ENCODE data around the gene DNAI7.

DNAI7 gene

GRCh38 chr12:25186788-25187402 lies 8.1 kb downstream of the DNAI7 start:
- no peak overlapping the region for H3K4me3 ChIP-seq (ENCODE audit: low read depth in 1 of 5, low read length in 5 of 5)

GRCh38 chr12:25186038-25186787 lies 8.7 kb downstream of the DNAI7 start:
- H3K27me3 ChIP-seq (ENCODE audit: control insufficient read depth in 5 of 5, insufficient read depth in 4 of 5, low read length in 5 of 5) = no peaks in the 10 kb centered on the region
- H3K4me3 ChIP-seq (ENCODE audit: low read depth in 1 of 5, low read length in 5 of 5) = no peak overlapping the region
- H3K9ac ChIP-seq (ENCODE audit: low read length in 5 of 5) = no peak overlapping the region
- no peaks in the 10 kb centered on the region for H3K36me3 ChIP-seq (ENCODE audit: control insufficient read depth in 5 of 5, insufficient read depth in 5 of 5, low read length in 5 of 5)
- no peaks in the 10 kb centered on the region for H3K9me3 ChIP-seq (ENCODE audit: control insufficient read depth in 5 of 5, low read length in 5 of 5)
- no peaks in the 10 kb centered on the region for H3K4me1 ChIP-seq (ENCODE audit: control insufficient read depth in 5 of 5, insufficient read depth in 5 of 5, low read length in 5 of 5)
- no peak overlapping the region for H3K27ac ChIP-seq (ENCODE audit: low read depth, low read length)

More at GRCh38 chr12:25186788-25187402, 8.1 kb downstream of the DNAI7 start:
- H3K4me1 ChIP-seq (ENCODE audit: control insufficient read depth in 5 of 5, insufficient read depth in 5 of 5, low read length in 5 of 5) = no peaks in the 10 kb centered on the region
- no peak overlapping the region for H3K9ac ChIP-seq (ENCODE audit: low read length in 5 of 5)
- no peaks in the 10 kb centered on the region for H3K36me3 ChIP-seq (ENCODE audit: control insufficient read depth in 5 of 5, insufficient read depth in 5 of 5, low read length in 5 of 5)
- H3K9me3 ChIP-seq (ENCODE audit: control insufficient read depth in 5 of 5, low read length in 5 of 5) = no peaks in the 10 kb centered on the region
- H3K27ac ChIP-seq (ENCODE audit: low read depth, low read length) = no peak overlapping the region
- H3K27me3 ChIP-seq (ENCODE audit: control insufficient read depth in 5 of 5, insufficient read depth in 4 of 5, low read length in 5 of 5) = no peaks in the 10 kb centered on the region

GRCh38 chr12:25184132-25184531 lies 10.8 kb downstream of the DNAI7 start:
- no peaks in the 10 kb centered on the region for H3K36me3 ChIP-seq (ENCODE audit: control insufficient read depth in 5 of 5, insufficient read depth in 5 of 5, low read length in 5 of 5)
- H3K27ac ChIP-seq (ENCODE audit: low read depth, low read length) = no peak overlapping the region
- H3K9me3 ChIP-seq (ENCODE audit: control insufficient read depth in 5 of 5, low read length in 5 of 5) = peaks cover 0 to 2% (median 0%) of the 10 kb centered on the region in 5 donors
- H3K4me3 ChIP-seq (ENCODE audit: low read depth in 1 of 5, low read length in 5 of 5) = no peak overlapping the region
- no peaks in the 10 kb centered on the region for H3K4me1 ChIP-seq (ENCODE audit: control insufficient read depth in 5 of 5, insufficient read depth in 5 of 5, low read length in 5 of 5)
- H3K27me3 ChIP-seq (ENCODE audit: control insufficient read depth in 5 of 5, insufficient read depth in 4 of 5, low read length in 5 of 5) = no peaks in the 10 kb centered on the region
- H3K9ac ChIP-seq (ENCODE audit: low read length in 5 of 5) = no peak overlapping the region

GRCh38 chr12:25182765-25183164 lies 12.2 kb downstream of the DNAI7 start:
- H3K27ac ChIP-seq (ENCODE audit: low read depth, low read length) = no peak overlapping the region
- no peak overlapping the region for H3K9ac ChIP-seq (ENCODE audit: low read length in 5 of 5)
- H3K27me3 ChIP-seq (ENCODE audit: control insufficient read depth in 5 of 5, insufficient read depth in 4 of 5, low read length in 5 of 5) = no peaks in the 10 kb centered on the region
- H3K9me3 ChIP-seq (ENCODE audit: control insufficient read depth in 5 of 5, low read length in 5 of 5) = peaks cover 0 to 2% (median 0%) of the 10 kb centered on the region in 5 donors
- H3K4me3 ChIP-seq (ENCODE audit: low read depth in 1 of 5, low read length in 5 of 5) = no peak overlapping the region
- H3K4me1 ChIP-seq (ENCODE audit: control insufficient read depth in 5 of 5, insufficient read depth in 5 of 5, low read length in 5 of 5) = no peaks in the 10 kb centered on the region
- no peaks in the 10 kb centered on the region for H3K36me3 ChIP-seq (ENCODE audit: control insufficient read depth in 5 of 5, insufficient read depth in 5 of 5, low read length in 5 of 5)

- Histone ChIP-seq H3K36me3 (ENCODE audit: control insufficient read depth in 5 of 5, insufficient read depth in 5 of 5, low read length in 5 of 5) (no peaks in the 10 kb centered on the region), H3K9me3 (ENCODE audit: control insufficient read depth in 5 of 5, low read length in 5 of 5) (no peaks in the 10 kb centered on the region)
Observed at GRCh38 chr12:25162866-25163265, 32.1 kb downstream of the DNAI7 start.

GRCh38 chr12:25156061-25156460 lies 38.9 kb downstream of the DNAI7 start:
- H3K9me3 ChIP-seq (ENCODE audit: control insufficient read depth in 5 of 5, low read length in 5 of 5) = no peaks in the 10 kb centered on the region
- no peaks in the 10 kb centered on the region for H3K36me3 ChIP-seq (ENCODE audit: control insufficient read depth in 5 of 5, insufficient read depth in 5 of 5, low read length in 5 of 5)
- H3K9ac ChIP-seq (ENCODE audit: low read length in 5 of 5) = no peak overlapping the region
- H3K4me3 ChIP-seq (ENCODE audit: low read depth in 1 of 5, low read length in 5 of 5) = no peak overlapping the region
- no peaks in the 10 kb centered on the region for H3K27me3 ChIP-seq (ENCODE audit: control insufficient read depth in 5 of 5, insufficient read depth in 4 of 5, low read length in 5 of 5)
- H3K27ac ChIP-seq (ENCODE audit: low read depth, low read length) = no peak overlapping the region
- peaks cover 0 to 7% (median 0%) of the 10 kb centered on the region in 5 donors for H3K4me1 ChIP-seq (ENCODE audit: control insufficient read depth in 5 of 5, insufficient read depth in 5 of 5, low read length in 5 of 5)

More at GRCh38 chr12:25162866-25163265, 32.1 kb downstream of the DNAI7 start:
- Histone ChIP-seq H3K9ac (ENCODE audit: low read length in 5 of 5) (no peak overlapping the region), H3K27ac (ENCODE audit: low read depth, low read length) (no peak overlapping the region), H3K4me3 (ENCODE audit: low read depth in 1 of 5, low read length in 5 of 5) (no peak overlapping the region), H3K27me3 (ENCODE audit: control insufficient read depth in 5 of 5, insufficient read depth in 4 of 5, low read length in 5 of 5) (no peaks in the 10 kb centered on the region), H3K4me1 (ENCODE audit: control insufficient read depth in 5 of 5, insufficient read depth in 5 of 5, low read length in 5 of 5) (no peaks in the 10 kb centered on the region)

GRCh38 chr12:25155022-25155576 lies 39.9 kb downstream of the DNAI7 start:
- H3K27ac ChIP-seq (ENCODE audit: low read depth, low read length) = no peak overlapping the region

GRCh38 chr12:25152055-25152454 lies 42.9 kb downstream of the DNAI7 start:
- H3K36me3 ChIP-seq (ENCODE audit: control insufficient read depth in 5 of 5, insufficient read depth in 5 of 5, low read length in 5 of 5) = no peaks in the 10 kb centered on the region
- no peak overlapping the region for H3K27ac ChIP-seq (ENCODE audit: low read depth, low read length)
- H3K27me3 ChIP-seq (ENCODE audit: control insufficient read depth in 5 of 5, insufficient read depth in 4 of 5, low read length in 5 of 5) = no peaks in the 10 kb centered on the region
- no peak overlapping the region for H3K4me3 ChIP-seq (ENCODE audit: low read depth in 1 of 5, low read length in 5 of 5)
- H3K4me1 ChIP-seq (ENCODE audit: control insufficient read depth in 5 of 5, insufficient read depth in 5 of 5, low read length in 5 of 5) = peaks cover 0 to 7% (median 0%) of the 10 kb centered on the region in 5 donors
- H3K9me3 ChIP-seq (ENCODE audit: control insufficient read depth in 5 of 5, low read length in 5 of 5) = no peaks in the 10 kb centered on the region
- no peak overlapping the region for H3K9ac ChIP-seq (ENCODE audit: low read length in 5 of 5)

More at GRCh38 chr12:25155022-25155576, 39.9 kb downstream of the DNAI7 start:
- H3K27me3 ChIP-seq (ENCODE audit: control insufficient read depth in 5 of 5, insufficient read depth in 4 of 5, low read length in 5 of 5) = no peaks in the 10 kb centered on the region
- H3K4me1 ChIP-seq (ENCODE audit: control insufficient read depth in 5 of 5, insufficient read depth in 5 of 5, low read length in 5 of 5) = peaks cover 0 to 7% (median 0%) of the 10 kb centered on the region in 5 donors
- no peak overlapping the region for H3K9ac ChIP-seq (ENCODE audit: low read length in 5 of 5)
- no peak overlapping the region for H3K4me3 ChIP-seq (ENCODE audit: low read depth in 1 of 5, low read length in 5 of 5)
- H3K9me3 ChIP-seq (ENCODE audit: control insufficient read depth in 5 of 5, low read length in 5 of 5) = no peaks in the 10 kb centered on the region
- no peaks in the 10 kb centered on the region for H3K36me3 ChIP-seq (ENCODE audit: control insufficient read depth in 5 of 5, insufficient read depth in 5 of 5, low read length in 5 of 5)

- no peaks in the 10 kb centered on the region for H3K9me3 ChIP-seq (ENCODE audit: control insufficient read depth in 5 of 5, low read length in 5 of 5)
- no peak overlapping the region for H3K4me3 ChIP-seq (ENCODE audit: low read depth in 1 of 5, low read length in 5 of 5)
- peaks cover 0 to 7% (median 0%) of the 10 kb centered on the region in 5 donors for H3K4me1 ChIP-seq (ENCODE audit: control insufficient read depth in 5 of 5, insufficient read depth in 5 of 5, low read length in 5 of 5)
- H3K27me3 ChIP-seq (ENCODE audit: control insufficient read depth in 5 of 5, insufficient read depth in 4 of 5, low read length in 5 of 5) = no peaks in the 10 kb centered on the region
- no peak overlapping the region for H3K9ac ChIP-seq (ENCODE audit: low read length in 5 of 5)
- no peaks in the 10 kb centered on the region for H3K36me3 ChIP-seq (ENCODE audit: control insufficient read depth in 5 of 5, insufficient read depth in 5 of 5, low read length in 5 of 5)
- H3K27ac ChIP-seq (ENCODE audit: low read depth, low read length) = no peak overlapping the region
Observed at GRCh38 chr12:25151476-25151875, 43.5 kb downstream of the DNAI7 start.

GRCh38 chr12:25146686-25147085 lies 48.3 kb downstream of the DNAI7 start:
- Histone ChIP-seq H3K36me3 (ENCODE audit: control insufficient read depth in 5 of 5, insufficient read depth in 5 of 5, low read length in 5 of 5) (no peaks in the 10 kb centered on the region), H3K27me3 (ENCODE audit: control insufficient read depth in 5 of 5, insufficient read depth in 4 of 5, low read length in 5 of 5) (no peaks in the 10 kb centered on the region), H3K27ac (ENCODE audit: low read depth, low read length) (no peak overlapping the region), H3K9ac (ENCODE audit: low read length in 5 of 5) (no peak overlapping the region), H3K9me3 (ENCODE audit: control insufficient read depth in 5 of 5, low read length in 5 of 5) (no peaks in the 10 kb centered on the region), H3K4me3 (ENCODE audit: low read depth in 1 of 5, low read length in 5 of 5) (no peak overlapping the region), H3K4me1 (ENCODE audit: control insufficient read depth in 5 of 5, insufficient read depth in 5 of 5, low read length in 5 of 5) (peaks cover 0 to 4% (median 0%) of the 10 kb centered on the region in 5 donors)
